Occipital lobe (tissue), 2 donors: ENCODE results near the gene WNT11. TPM values are rescaled to one million over a fixed set of nuclear protein-coding genes. Genes with fewer than 3 reads are reported as not detected.

Source experiments
- DNase-seq: peaks from one replicate; lab custom pipeline; 2025; lab: John Stamatoyannopoulos, UW
- total RNA-seq: library from RNA; depleted of rRNA; stranded (reverse); fragments of >200 nt; gene quantifications from one replicate; pipeline ENCODE4 v1.2.3, GENCODE V29; 2014

The WNT11 gene
- total RNA-seq, 1 donor from 2014 or later: 4.4 TPM

DNA sequence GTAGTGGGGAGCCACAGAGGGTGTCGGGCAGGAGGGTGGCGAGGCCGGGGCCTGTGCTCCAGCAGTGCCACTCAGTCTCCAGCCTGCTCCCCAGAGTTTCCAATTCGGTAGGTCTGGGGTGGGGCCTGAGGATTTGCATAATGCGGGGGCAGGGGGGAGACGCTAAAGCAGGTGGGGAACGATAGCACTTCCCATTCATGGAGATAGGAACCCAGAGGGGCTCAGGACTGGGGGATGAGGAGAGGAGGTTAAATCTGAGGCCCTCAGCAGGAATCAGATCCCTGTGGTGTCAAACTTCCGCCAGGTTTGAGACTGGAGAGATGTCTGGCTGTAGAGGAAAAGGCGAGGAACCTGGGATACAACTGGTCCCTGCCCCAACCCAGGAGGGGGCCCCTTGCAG is 29.8 kb downstream of the WNT11 start:
- DNase-seq: no peak

DNA sequence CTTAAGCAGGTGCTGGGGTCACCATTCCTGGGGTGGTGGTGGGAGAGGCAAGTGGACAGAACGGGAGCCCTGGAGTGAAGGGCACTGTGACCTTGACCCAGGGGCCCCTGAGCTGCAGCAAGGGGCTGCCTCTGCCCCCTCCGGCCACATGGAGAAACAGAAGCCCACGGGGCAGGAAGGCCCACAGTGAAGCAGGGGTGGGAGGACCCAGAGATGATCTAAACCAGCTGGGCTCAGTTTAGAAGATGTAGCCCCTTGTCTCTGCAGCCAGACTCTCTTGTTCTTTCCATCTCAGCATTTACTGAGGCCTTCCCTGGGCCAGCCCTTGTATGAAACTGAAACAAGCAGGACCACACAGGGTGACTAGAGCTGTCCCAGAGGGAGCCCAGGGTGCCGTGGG is 30.5 kb downstream of the WNT11 start:
- DNase-seq: no peak

DNA sequence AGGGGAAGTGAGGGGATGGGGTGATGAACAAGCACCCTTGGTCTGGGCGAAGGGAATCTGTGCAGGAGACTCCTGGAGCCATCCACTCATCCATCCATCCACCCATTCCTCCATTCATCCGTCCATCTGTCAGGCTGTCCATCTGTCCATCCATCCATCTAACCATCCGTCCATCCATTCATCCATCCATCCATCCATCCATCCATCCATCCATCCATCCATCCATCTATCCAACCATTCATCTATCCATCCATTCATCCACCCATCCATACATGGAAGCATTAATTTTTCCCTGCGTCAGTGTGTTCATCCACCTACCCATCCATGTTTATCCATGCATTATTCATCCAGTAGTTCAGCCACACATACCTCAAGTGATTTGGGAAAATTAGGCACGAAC is 32.0 kb downstream of the WNT11 start:
- DNase-seq: no peak

DNA sequence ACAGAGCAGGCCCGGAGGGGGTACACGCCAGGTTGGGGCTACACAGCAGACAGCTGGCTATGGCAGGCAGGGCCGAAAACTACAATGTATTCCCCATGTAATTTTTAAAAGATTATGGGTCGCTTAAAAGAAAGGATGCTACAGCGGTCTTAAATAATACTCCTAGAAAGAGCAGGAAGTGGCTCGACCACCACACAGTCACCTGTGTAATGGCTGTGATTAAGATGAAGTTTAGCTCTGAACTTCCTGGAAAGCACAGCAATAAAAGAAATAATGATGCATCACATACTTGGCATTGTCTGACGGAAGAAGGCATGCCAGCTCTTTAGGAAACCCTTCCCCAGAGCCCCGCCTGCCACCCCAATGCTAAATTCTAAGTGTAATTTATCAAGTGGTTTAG is 32.6 kb downstream of the WNT11 start:
- no peak for DNase-seq

DNA sequence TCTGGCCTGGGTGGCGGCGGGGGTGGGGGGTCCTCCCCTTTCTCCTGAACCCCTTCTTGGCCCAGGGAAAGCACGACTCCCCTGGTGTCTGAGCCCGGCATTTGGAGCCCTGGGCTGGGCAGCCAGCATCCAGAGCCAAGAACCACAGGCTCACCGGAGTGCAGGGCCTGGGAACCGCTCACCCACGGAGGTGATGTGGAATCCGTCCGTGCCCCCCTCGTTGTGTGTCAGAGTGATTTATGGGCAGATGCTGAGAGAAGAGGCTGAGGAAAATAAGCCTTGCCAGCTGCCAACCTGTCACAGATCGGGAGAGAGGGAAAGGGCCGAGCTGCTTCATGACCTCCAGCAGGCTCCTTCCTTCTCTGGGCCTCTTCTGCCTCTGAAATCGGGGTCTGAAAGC is 33.7 kb downstream of the WNT11 start:
- DNase-seq: no peak

DNA sequence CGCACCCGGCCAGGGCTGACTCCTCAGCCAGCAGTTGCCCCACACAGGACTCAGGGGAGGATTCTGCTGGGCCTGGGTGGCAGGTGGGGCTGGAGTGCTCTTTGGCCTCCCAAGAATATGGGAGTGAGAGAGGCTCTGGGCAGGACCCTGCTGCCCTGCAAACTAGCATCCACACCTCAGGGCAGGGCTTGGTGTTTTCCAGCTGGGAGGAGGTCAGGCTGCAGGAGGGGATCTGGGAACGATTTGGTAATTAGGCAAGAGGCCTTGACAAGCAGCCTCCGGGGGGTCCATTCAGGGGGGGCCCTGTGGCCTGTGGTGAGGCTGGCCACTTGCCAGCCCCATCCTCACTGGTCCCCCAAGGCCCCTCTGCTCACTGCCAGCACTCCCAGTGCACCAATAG is 35.8 kb downstream of the WNT11 start:
- DNase-seq: no peak

DNA sequence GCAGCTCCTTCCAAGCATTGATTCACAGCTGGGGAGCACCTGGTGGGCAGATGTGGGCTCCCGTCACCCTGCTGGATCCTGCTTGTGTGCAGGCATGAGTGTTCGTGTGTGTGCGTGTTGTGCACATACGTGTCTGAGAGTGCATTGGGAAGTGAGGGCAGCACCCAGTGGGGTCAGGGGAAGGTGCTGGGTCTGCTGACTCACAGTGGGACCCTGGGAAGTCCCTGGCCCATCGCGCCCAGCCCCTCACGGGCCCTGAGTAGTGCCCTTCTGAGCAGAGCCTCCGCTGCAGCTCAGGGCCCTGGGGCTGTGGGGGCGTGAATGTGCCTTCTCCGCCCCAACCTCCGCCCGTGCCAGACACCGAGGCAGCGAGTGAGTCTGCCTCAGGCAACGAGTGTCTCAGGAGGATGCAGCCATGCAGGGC is 36.8 kb downstream of the WNT11 start:
- no peak for DNase-seq

DNA sequence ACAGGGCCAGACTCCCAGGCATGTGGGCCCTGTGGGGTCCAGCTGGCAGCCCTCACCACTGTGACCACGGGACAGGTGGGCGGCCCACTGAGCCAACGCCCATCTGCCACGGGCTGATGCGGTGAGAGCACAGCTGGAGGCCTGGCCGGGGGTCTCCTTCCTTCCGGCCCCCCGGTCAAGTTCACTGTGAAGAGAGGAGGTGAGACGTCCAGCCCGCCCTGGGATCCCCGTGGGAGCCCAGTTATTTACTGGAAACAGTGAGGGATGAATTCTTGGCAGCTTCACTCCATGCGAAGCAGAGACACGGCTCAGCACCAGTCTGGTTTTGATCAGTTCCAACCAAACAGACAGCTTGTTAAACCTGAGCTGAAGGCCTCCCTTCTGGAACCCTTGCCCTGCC is 38.7 kb downstream of the WNT11 start:
- DNase-seq: no peak

DNA sequence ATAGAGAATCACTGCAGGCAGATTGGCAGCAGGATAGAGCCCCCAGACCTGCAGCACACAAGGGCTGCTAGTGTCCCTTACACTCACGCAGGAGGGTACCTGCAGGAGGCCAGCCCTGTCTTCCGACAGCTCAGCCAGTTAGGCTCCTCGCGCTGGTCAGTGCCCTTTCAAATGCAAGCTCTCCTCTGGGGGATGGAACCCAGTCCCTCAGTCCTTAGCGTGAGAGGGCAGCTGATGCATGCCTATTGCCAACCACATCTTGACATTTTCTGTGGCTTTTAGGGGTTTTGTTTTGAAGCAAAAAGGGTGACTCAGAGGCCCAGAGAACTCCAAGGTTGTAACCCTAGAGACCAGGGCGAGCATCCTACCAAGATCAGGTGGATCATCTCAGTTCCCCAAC is 40.0 kb downstream of the WNT11 start:
- no peak for DNase-seq

DNA sequence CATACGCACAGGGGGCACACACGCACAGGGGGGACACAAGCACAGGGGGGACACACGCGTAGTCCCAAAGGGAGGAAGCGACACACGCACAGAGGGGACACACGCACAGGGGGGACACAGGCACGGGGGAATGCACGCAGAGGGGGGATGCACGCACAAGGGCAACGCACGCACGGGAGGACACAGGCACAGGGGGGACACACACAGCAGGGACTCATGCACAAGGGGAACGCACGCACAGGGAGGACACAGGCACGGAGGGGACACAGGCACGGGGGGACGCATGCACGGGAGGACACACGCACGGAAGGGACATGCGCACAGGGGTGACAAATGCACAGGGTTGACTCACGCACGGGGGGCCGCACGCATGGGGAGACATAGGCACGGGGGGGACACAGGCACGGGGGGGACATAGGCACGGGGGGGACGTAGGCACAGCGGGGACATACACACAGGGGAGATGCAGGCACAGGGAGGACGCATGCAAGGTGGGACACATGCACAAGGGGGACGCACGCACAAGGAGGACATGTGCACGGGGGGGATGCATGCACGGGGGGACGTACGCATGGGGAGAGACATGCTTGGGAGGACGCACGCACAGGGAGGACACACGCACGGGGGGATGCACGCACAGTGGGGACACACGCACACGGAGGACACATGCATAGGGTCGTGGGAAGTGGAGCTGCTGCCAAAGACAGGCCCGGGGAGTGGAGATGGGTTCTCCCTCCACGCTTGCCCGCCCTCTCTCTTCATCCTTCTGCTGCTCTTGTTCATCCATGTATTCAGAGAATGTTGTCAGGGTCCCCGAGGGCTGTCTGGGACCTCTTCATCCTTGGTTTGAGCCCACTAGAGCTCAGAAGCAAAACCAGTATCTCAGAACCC is 41.2 kb downstream of the WNT11 start:
- DNase-seq: no peak

DNA sequence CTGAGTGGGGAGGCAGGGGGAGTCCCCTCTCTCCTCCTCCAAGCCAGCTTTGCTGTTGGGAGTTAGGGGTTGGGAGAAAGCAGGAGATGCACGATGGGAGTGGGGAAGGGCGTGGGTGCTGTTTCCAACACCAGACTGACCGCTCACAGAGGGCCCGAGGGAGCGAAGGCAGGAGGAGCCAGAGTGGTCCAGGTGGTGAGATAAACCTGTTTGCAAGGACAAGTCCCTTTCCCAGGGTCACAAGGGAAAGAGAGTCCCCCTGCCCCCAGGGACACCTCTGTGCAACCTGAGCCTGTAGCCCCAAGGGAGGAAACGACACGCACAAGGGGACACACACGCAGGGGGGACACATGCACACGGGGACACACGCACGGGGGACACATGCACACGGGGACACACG is 42.2 kb downstream of the WNT11 start:
- no peak for DNase-seq

DNA sequence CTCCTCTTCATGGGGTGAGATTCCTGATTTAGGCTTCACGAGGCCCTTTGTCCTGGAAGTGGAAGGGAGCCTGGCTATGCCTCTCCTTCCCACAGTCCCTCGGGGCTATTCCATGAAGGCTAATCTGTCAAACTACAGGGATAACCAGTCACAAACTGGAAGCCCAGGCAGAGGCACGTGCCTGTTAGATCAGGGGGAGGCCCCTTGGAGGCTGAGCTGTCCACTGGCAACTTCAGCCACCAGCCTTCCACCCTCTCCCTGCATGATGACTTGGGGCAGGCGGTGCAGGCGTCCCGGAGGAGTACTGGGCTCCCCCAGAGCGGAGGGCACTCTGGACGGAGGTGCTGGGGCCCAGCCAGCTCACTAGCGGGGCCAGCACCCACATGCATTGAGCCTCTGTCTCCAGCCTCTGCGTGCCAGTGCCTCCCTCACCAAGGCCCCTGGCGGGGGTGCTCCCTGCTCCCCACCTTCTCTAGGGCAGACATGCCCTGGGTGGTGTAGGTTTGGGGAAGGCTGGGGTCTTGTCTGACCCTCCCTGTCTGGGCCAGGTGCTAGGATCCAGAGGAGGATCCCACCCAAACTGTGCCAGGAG is 42.9 kb downstream of the WNT11 start:
- DNase-seq: no peak

DNA sequence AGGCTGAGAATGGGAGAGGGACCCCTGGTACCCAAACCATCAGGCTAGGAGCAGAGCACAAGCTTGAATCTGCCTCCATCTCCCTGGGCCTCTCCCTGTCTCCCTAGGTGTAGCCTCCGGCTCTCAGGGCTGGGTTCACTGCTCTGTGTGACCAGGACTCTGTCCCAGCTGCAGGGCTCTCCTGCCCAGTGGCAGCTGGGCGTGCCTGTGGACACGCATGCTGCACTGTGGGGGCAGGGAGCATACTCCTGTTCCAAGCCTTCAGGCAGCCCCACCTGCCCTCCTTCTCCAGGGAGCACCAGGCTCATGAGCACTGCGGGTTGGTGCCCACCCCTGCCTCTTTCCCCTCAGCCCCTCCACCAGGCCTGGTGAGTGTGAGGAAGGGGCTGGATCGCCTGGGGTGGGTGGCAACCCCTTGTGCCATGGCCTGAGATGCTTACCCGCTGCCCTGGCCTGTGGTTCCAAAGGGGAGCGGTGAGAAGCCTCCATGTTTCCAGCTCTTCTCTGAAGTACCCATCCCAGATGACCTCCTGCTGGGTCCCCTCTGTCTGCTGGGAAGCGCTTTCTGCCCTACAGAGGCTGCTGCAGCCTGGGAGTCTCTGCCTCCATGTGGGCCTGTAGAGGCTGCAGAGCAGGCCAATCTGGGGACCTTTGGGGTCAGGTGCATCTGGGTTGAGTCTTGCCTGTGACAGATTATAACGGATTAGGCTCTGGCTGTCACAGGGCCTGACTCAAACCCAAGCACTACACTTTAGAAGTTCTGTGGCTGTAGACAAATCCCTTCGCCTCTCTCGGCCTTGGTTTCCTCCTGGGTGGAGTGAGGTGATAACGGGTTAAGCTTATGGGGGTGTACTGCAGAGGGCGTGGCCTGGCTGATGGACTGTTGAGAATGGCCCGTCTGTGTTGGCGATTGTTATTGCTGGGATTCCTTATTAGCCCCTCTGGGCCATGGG is 43.7 kb downstream of the WNT11 start:
- no peak for DNase-seq

DNA sequence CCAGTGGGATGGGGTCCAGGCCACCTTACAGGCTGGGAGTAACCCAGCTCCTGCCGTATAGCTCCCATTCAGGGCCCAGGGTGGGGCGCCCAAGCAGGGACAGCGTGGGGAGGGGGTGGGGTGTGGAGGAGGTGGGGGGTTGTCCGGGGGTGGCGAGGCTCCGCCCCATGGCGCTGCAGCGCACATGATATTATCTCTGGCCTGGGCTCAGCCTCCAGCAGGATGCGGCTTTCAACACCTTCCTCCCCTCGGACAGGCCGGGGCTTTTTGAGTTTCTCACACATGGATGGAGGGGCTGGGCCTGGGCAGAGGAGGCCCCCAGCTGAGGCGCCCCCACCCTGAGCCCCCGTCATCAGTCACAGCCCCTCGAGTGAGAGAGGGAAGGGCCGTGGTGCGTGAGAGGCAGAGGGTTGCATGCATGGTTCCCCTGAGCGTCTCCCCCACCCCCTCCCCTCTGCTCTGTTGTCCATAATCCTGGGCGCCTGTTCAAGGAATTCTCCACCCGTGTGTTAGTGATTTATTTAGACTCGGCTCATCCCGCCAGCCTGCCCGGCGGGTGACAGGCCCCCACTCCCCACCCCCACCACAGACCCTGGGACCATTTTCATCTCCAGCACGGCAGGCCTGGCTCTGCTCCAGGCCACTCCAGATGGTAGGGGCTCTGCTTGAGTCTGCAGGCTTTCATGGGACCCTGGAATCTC is 44.9 kb downstream of the WNT11 start:
- DNase-seq: no peak

DNA sequence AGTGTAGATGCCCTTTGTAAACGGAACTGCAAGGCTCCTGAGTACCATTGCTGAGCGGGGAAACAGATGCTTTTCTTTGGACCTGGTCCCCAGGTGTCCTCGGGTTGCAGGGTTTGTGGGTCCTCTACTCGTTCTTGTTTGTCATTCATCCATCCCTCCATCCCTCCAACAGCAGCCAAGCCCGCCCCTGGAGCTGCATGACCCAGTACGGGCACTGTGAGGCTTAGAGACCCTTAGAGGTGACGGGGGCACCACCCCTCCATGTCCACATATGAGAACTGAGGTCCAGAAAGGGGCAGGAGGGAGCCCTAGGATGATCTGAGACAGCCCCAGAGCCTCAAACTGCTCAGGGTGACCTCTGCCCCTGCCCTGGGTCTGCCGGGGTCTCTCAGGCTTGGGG is 45.4 kb downstream of the WNT11 start:
- DNase-seq: no peak

DNA sequence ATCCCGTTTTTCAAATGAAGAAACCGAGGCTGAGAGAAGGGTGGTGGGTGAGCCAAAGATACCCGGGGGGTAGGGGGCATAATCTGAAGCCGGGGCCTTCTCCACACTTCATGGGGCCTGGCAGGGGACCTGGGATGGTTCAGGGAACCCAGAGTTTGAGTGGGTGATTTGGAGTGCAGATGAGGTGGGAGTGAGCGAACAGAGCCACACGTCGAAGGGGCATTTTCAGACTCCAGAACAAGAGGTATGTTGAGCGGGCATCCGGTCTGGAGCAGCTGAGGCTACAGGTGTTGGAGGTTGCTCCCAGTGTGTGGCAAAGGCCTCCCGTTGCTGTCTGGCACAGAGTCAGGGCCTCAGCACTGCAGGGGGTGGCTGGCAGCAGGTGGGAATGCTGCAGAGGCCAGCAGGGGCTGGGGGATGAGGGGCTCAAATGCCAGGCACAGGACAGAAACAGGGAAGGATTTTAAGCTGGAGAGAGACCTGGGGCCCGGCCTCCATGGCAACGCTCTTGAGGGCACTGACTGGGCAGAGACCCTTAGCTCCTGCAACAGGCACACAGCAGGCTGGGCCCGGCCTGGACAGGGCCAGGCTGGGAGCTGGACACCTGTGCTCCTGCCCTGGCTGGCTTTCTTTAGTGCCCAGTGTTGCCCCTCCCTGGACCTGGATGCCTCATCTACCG is 46.2 kb downstream of the WNT11 start:
- DNase-seq: no peak

DNA sequence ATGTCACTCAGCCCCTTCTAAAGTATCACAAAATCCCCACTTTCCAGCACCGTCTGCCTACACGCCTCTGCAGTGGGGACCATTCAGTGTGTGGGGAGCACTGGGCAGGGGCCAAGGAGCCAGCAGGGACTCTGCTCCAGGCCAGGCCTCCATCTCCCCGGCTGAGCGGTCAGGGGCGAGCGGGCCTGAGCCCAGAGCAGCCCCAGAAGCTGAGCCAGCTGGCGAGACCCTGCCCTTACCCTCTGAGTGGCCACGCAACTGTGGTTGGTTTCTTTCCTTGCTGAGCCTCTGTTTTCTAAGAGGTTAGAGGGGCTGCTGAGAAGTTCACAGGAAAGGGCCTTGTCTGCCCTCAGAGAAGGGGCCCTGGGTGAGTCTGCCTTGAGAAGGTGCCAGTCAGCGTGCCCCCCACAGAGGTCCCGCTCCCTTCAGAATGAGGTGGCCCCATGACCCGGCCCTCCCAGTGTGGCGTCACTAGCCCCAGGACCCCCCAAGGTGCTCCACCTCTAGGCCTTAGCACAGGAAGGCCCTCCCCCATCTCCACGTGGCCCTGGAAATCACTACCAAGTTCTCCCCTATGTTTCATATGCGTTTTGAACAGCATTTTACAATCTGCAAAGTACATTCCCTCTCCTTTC is 46.9 kb downstream of the WNT11 start:
- no peak for DNase-seq

DNA sequence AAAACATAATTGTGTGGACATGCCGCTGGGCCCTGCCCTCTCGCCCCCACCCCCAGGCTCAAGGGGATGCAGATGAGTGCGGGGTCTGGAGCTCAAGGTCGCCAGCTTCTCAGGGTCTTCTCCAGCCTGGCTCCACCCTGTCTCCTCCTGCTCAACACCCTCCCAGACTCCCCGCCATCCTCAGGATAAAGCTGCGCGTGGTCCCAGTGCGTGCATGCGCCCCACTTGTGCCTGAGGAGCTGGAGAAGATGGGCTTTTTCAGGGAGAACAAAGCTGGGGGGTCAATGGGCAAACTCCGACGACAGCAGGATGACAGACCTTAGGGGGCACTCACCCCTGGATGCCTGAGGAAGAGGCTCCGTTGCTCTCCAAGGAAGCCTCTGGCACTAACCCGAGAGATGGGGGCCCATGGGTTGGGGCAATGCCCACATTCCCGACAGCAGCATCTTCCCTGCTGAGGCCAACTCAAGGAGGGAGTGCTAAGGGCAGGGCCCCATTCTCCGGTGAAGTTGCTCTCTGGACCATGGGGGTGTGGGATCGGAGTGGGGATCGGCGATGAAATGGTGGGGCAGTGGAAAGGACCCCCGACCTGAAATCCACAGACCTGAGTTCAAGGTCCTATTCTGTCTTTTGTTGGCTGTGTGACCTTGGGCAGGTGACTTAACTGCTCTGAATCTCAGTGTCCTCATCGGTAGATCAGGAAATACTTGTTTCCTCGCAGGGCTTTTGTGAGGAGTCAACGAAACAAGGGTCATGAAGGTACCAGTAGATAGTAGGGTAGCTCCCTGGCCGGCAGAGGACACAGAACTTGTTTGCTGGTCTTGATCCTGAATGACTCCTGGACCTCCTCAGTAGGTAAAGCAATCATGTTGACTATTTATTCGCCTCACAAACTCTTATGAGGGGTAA is 47.7 kb downstream of the WNT11 start:
- no peak for DNase-seq

DNA sequence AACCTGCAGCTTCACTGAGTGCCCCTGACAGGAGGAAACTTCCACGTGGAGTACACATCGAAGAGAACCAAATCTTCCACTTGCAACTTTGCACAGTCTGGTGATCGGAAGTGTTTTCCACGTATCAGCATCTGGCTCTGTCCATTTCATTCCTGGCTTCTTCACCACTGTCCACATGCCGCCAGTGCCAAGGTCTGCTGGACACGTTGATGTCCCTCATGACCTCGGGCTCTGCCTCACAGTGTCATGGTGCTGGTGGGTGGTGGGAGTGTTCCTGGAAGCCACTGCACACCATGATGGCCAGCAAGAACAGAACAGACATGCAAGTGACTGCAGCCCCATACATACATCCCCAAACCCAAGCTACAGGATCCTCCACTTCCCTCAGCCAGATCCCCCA is 48.4 kb downstream of the WNT11 start:
- no peak for DNase-seq
